ENCODE measurements around the gene BCO2. TPM values are rescaled to one million over a fixed set of nuclear protein-coding genes. Genes with fewer than 3 reads are reported as not detected.
"Not testable (repeated sequence)": the region's sequence is repeated elsewhere in the genome, so short reads cannot be mapped to it uniquely, and the experiment has no call there.

BCO2 gene
- total RNA-seq, 3 donors from 2014 or later (not counting 1 experiment from before 2014, with no cell fraction given): 3.9 to 7.2 (median 5.8) TPM

- Mint-ChIP-seq H3K27ac (peak overlapping the region; percentile 17 to 29), H3K27me3 (ENCODE audit: low read depth in 2 of 2) (peaks cover 0 to 5% of the 10 kb centered on the region in 2 donors), H3K36me3 (no peaks in the 10 kb centered on the region), H3K4me1 (peaks cover 27 to 33% of the 10 kb centered on the region in 2 donors), H3K4me3 (no peak overlapping the region), H3K9me3 (no peaks in the 10 kb centered on the region)
- DNase-seq: no peak
- 73% methylated on average over 6 of the region's 7 CpGs for WGBS (ENCODE audit: insufficient coverage)
- Histone ChIP-seq H3K4me3 (ENCODE audit: low read length) (no peak overlapping the region), H3K36me3 (ENCODE audit: control insufficient read depth, insufficient read depth, low read length) (no peaks in the 10 kb centered on the region), H3K27me3 (ENCODE audit: control insufficient read depth, insufficient read depth, low read length) (no peaks in the 10 kb centered on the region), H3K4me1 (ENCODE audit: control insufficient read depth, insufficient read depth, low read length) (peaks cover 2% of the 10 kb centered on the region), H3K9me3 (ENCODE audit: control insufficient read depth, insufficient read depth, low read length) (no peaks in the 10 kb centered on the region), H3K27ac (ENCODE audit: low read length) (no peak overlapping the region)
- intact Hi-C loops (cut with micrococcal nuclease): no loop called here
- peak in 1 of 3 donors; percentile 10 for ATAC-seq
- no peak for TF ChIP-seq CTCF (IDR thresholded peaks at IDR 0.05)
Observed at GRCh38 chr11:112159098-112160065, 15.9 kb upstream of the BCO2 start.

- no peak for DNase-seq
- Histone ChIP-seq H3K9me3 (ENCODE audit: control insufficient read depth, insufficient read depth, low read length) (no peaks in the 10 kb centered on the region), H3K27ac (ENCODE audit: low read length) (no peak overlapping the region), H3K4me3 (ENCODE audit: low read length) (no peak overlapping the region), H3K36me3 (ENCODE audit: control insufficient read depth, insufficient read depth, low read length) (no peaks in the 10 kb centered on the region), H3K4me1 (ENCODE audit: control insufficient read depth, insufficient read depth, low read length) (peaks cover 2% of the 10 kb centered on the region), H3K27me3 (ENCODE audit: control insufficient read depth, insufficient read depth, low read length) (no peaks in the 10 kb centered on the region)
- no peak for ATAC-seq
- no peak for TF ChIP-seq CTCF (IDR thresholded peaks at IDR 0.05)
- peaks cover 0 to 5% of the 10 kb centered on the region in 2 donors for H3K27me3 Mint-ChIP-seq (ENCODE audit: low read depth in 2 of 2)
- no peak overlapping the region for H3K4me3 Mint-ChIP-seq
- WGBS (ENCODE audit: insufficient coverage): 38% methylated on average over 1 of the region's 2 CpGs
- no peaks in the 10 kb centered on the region for H3K9me3 Mint-ChIP-seq
- H3K36me3 Mint-ChIP-seq: no peaks in the 10 kb centered on the region
- intact Hi-C loops (cut with micrococcal nuclease): no loop called here
- peaks cover 35 to 40% of the 10 kb centered on the region in 2 donors for H3K4me1 Mint-ChIP-seq
- peak overlapping the region in 1 of 2 donors; percentile 17 for H3K27ac Mint-ChIP-seq
Observed at GRCh38 chr11:112160091-112160848, 15.0 kb upstream of the BCO2 start.

GRCh38 chr11:112161012-112161411, 14.3 kb upstream of the BCO2 start:
- Histone ChIP-seq H3K4me1 (ENCODE audit: control insufficient read depth, insufficient read depth, low read length) (peaks cover 2% of the 10 kb centered on the region), H3K9me3 (ENCODE audit: control insufficient read depth, insufficient read depth, low read length) (no peaks in the 10 kb centered on the region), H3K36me3 (ENCODE audit: control insufficient read depth, insufficient read depth, low read length) (no peaks in the 10 kb centered on the region), H3K4me3 (ENCODE audit: low read length) (no peak overlapping the region), H3K27ac (ENCODE audit: low read length) (no peak overlapping the region), H3K27me3 (ENCODE audit: control insufficient read depth, insufficient read depth, low read length) (no peaks in the 10 kb centered on the region)
- Mint-ChIP-seq H3K27me3 (ENCODE audit: low read depth in 2 of 2) (peaks cover 0 to 5% of the 10 kb centered on the region in 2 donors), H3K4me3 (no peak overlapping the region), H3K4me1 (peaks cover 36 to 40% of the 10 kb centered on the region in 2 donors), H3K9me3 (no peaks in the 10 kb centered on the region), H3K27ac (no peak overlapping the region), H3K36me3 (no peaks in the 10 kb centered on the region)
- intact Hi-C loops (cut with micrococcal nuclease): no loop called here
- WGBS (ENCODE audit: insufficient coverage): no CpG with 5 or more reads among the region's 1 CpG
- no peak for DNase-seq
- no peak for TF ChIP-seq CTCF (IDR thresholded peaks at IDR 0.05)
- no peak for ATAC-seq

- intact Hi-C loops (cut with micrococcal nuclease); H3K36me3 ChIP-seq (ENCODE audit: control insufficient read depth, insufficient read depth, low read length); H3K4me3 ChIP-seq (ENCODE audit: low read length); H3K27me3 ChIP-seq (ENCODE audit: control insufficient read depth, insufficient read depth, low read length); H3K27ac ChIP-seq (ENCODE audit: low read length); ATAC-seq; DNase-seq; H3K9me3 Mint-ChIP-seq; H3K36me3 Mint-ChIP-seq; H3K4me1 ChIP-seq (ENCODE audit: control insufficient read depth, insufficient read depth, low read length); H3K9me3 ChIP-seq (ENCODE audit: control insufficient read depth, insufficient read depth, low read length); H3K27ac Mint-ChIP-seq; H3K27me3 Mint-ChIP-seq (ENCODE audit: low read depth in 2 of 2): not testable (repeated sequence)
- peaks cover 36 to 40% of the 10 kb centered on the region in 2 donors for H3K4me1 Mint-ChIP-seq
- WGBS (ENCODE audit: insufficient coverage): 71% methylated on average over 1 of the region's 1 CpG
- peak overlapping the region; percentile 47 for H3K4me3 Mint-ChIP-seq
Observed at GRCh38 chr11:112162200-112162599, 13.1 kb upstream of the BCO2 start.
